ENCODE measurements around the gene TANC2. TPM values are rescaled to one million over a fixed set of nuclear protein-coding genes. Genes with fewer than 3 reads are reported as not detected.

Gene TANC2
- total and polyA plus RNA-seq, 9 of the 15 experiments (the other 6 are each of a cell fraction or from before 2014, with no cell fraction given): 0.46 to 7.8 (median 4.5) TPM

GRCh38 chr17:62923258-62924150, 42.5 kb upstream of the TANC2 start (continued):
- TF ChIP-seq ZNF347 (CRISPR knock-in tag; IDR thresholded peaks at IDR 0.05; ENCODE audit: low read depth) (no peak), POLR2B (IDR thresholded peaks at IDR 0.05; ENCODE audit: low read depth, partially characterized antibody) (no peak), CHD4 (IDR thresholded peaks at IDR 0.05; ENCODE audit: insufficient read depth, insufficient replicate concordance, low read depth, low read length, poor library complexity, severe bottlenecking) (no peak)
- TF ChIP-seq, protein P1, sequence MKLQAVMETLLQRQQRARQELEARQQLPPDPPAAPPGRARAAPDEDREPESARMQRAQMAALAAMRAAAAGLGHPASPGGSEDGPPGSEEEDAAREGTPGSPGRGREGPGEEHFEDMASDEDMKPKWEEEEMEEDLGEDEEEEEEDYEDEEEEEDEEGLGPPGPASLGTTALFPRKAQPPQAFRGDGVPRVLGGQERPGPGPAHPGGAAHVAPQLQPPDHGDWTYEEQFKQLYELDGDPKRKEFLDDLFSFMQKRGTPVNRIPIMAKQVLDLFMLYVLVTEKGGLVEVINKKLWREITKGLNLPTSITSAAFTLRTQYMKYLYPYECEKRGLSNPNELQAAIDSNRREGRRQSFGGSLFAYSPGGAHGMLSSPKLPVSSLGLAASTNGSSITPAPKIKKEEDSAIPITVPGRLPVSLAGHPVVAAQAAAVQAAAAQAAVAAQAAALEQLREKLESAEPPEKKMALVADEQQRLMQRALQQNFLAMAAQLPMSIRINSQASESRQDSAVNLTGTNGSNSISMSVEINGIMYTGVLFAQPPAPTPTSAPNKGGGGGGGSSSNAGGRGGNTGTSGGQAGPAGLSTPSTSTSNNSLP (IDR thresholded peaks at IDR 0.05; ENCODE audit: borderline replicate concordance, low read depth, low read length): no peak

DNA sequence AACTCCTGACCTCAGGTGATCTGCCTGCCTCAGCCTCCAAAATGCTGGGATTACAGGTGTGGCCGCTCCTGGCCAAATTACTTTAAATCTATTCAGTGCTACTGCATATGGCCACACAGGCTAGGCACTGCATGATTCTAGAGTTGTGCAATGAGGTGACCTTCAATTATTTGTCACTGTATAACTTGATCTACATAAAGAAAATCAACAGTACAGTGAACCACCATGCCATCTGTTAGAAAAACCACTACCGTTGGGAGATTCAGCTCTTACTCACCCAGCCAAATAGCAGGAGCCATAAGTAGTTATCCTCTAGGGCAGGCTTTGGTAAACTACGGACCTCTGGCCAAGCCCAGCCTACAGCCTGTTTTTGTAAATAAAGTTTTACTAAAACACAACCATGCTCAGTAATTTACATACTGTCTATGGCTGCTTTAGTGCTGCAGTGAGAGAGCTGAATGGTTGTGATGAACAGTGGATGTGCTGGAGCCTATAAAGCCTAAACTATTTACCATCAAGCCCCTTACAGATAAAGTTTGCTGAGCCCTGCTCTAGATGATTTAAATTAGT, 40.7 kb upstream of the TANC2 start:
- DNase-seq (ENCODE audit: extremely low read depth in 1 of 4, low spot score in 3 of 4) (no peak), FAIRE-seq (no peak)
- POLR2A ChIA-PET: no interaction called here
- TF ChIP-seq KLF10 (CRISPR knock-in tag; IDR thresholded peaks at IDR 0.05) (no peak), CEBPB (tag; IDR thresholded peaks at IDR 0.05) (peak; percentile 24; the same call in 1 of the 2 replicates), MYNN (IDR thresholded peaks at IDR 0.05) (no peak), MYNN (CRISPR knock-in tag; IDR thresholded peaks at IDR 0.05) (no peak), HNRNPL (IDR thresholded peaks at IDR 0.05; ENCODE audit: low read depth, low read length) (no peak), SMAD2 (IDR thresholded peaks at IDR 0.05; ENCODE audit: low read depth, low read length) (no peak)

More for the DNA sequence above, 40.7 kb upstream of the TANC2 start:
- Histone ChIP-seq H4K20me1 (replicated peaks; ENCODE audit: control insufficient read depth, insufficient read depth, low read length) (no peaks in the 10 kb centered on the region), H3K4me3 (no peak overlapping the region), H3K4me1 (replicated peaks in 1 of 2; ENCODE audit: control insufficient read depth in 2 of 2, insufficient read depth in 2 of 2, low read length in 2 of 2) (no peaks in the 10 kb centered on the region), H3K27ac (ENCODE audit: extremely low read depth, low read depth, low read length) (no peak overlapping the region), H2AFZ (ENCODE audit: low read depth, low read length) (no peak overlapping the region), H3K36me3 (ENCODE audit: control insufficient read depth, insufficient read depth, low read length) (no peaks in the 10 kb centered on the region), H3K9ac (ENCODE audit: insufficient read depth in 1 of 2, low read depth in 2 of 2, low read length in 2 of 2) (no peak overlapping the region), H3K9me1 (ENCODE audit: control insufficient read depth, insufficient read depth, low read length) (no peaks in the 10 kb centered on the region), H3K79me2 (ENCODE audit: control insufficient read depth, insufficient read depth, low read length) (no peaks in the 10 kb centered on the region), H3K27me3 (ENCODE audit: control insufficient read depth in 2 of 2, insufficient read depth in 2 of 2, low read length in 2 of 2) (peaks cover 0 to 6% of the 10 kb centered on the region in 2 experiments; a peak in 2 of 5 replicates), H3K9me3 (replicated peaks; ENCODE audit: control insufficient read depth, insufficient read depth, low read depth, low read length) (no peaks in the 10 kb centered on the region), H3K4me2 (ENCODE audit: insufficient read depth, low read length) (no peak overlapping the region)
- ATAC-seq: no peak
- intact Hi-C loops (cut with micrococcal nuclease) (no loop called here), in situ Hi-C loops (cut with MboI) (no loop called here)
- 15% methylated on average over 3 of the region's 3 CpGs for WGBS (ENCODE audit: insufficient coverage, low coverage, missing lambda C conversion rate)
- CTCF ChIA-PET (ENCODE audit: low intra/inter-chr PET ratio): interaction anchor here (0.6 kb wide), 1 partner anchor 43 kb away, joined by 3 read pairs; no protein-coding TSS in a partner anchor
- no TSS peak for BruUV-seq (replicated peaks)
